ENCODE measurements around the gene ATF1.
"Not testable (repeated sequence)": the region's sequence is repeated elsewhere in the genome, so short reads cannot be mapped to it uniquely, and the experiment has no call there.

ATF1 gene

GRCh38 chr12:50839042-50839441 is 75.1 kb downstream of the ATF1 start:
- DNase-seq (ENCODE audit: extremely low read depth, low read depth): no peak
- H3K4me3 ChIP-seq (replicated peaks; ENCODE audit: low read depth, low read length): no peak overlapping the region
- TF ChIP-seq CTCF (IDR thresholded peaks at IDR 0.05; ENCODE audit: low read depth, low read length, missing control alignments): no peak

GRCh38 chr12:50840809-50841487 is 77.0 kb downstream of the ATF1 start:
- no peak for DNase-seq (ENCODE audit: extremely low read depth, low read depth)
- no peak for TF ChIP-seq CTCF (IDR thresholded peaks at IDR 0.05; ENCODE audit: low read depth, low read length, missing control alignments)
- H3K4me3 ChIP-seq (replicated peaks; ENCODE audit: low read depth, low read length): no peak overlapping the region

- H3K4me3 ChIP-seq (replicated peaks; ENCODE audit: low read depth, low read length): no peak overlapping the region
- no peak for DNase-seq (ENCODE audit: extremely low read depth, low read depth)
- no peak for TF ChIP-seq CTCF (IDR thresholded peaks at IDR 0.05; ENCODE audit: low read depth, low read length, missing control alignments)
Measured at GRCh38 chr12:50841716-50842531, 78.0 kb downstream of the ATF1 start.

- no peak for DNase-seq (ENCODE audit: extremely low read depth, low read depth)
- no peak for TF ChIP-seq CTCF (IDR thresholded peaks at IDR 0.05; ENCODE audit: low read depth, low read length, missing control alignments)
- no peak within 1 kb of the TSS for H3K4me3 ChIP-seq (replicated peaks; ENCODE audit: low read depth, low read length)
Measured at GRCh38 chr12:50842637-50843493, 79.0 kb downstream of the ATF1 start, which contains the start of gene TMPRSS12. TSS of gene TMPRSS12 (plus strand) at chr12:50842926. CDS start at chr12:50842965, 39 bp downstream.

GRCh38 chr12:50845021-50845647 is 81.2 kb downstream of the ATF1 start:
- H3K4me3 ChIP-seq (replicated peaks; ENCODE audit: low read depth, low read length): no peak overlapping the region
- DNase-seq (ENCODE audit: extremely low read depth, low read depth): no peak
- TF ChIP-seq CTCF (IDR thresholded peaks at IDR 0.05; ENCODE audit: low read depth, low read length, missing control alignments): no peak

GRCh38 chr12:50848963-50849362 is 85.1 kb downstream of the ATF1 start:
- TF ChIP-seq CTCF (IDR thresholded peaks at IDR 0.05; ENCODE audit: low read depth, low read length, missing control alignments): no peak
- DNase-seq (ENCODE audit: extremely low read depth, low read depth): no peak
- no peak overlapping the region for H3K4me3 ChIP-seq (replicated peaks; ENCODE audit: low read depth, low read length)

- not testable (repeated sequence) for H3K4me3 ChIP-seq (replicated peaks; ENCODE audit: low read depth, low read length); DNase-seq (ENCODE audit: extremely low read depth, low read depth)
Measured at GRCh38 chr12:50855218-50855617, 91.3 kb downstream of the ATF1 start.

- not testable (repeated sequence) for H3K4me3 ChIP-seq (replicated peaks; ENCODE audit: low read depth, low read length); DNase-seq (ENCODE audit: extremely low read depth, low read depth)
Measured at GRCh38 chr12:50855679-50856078, 91.8 kb downstream of the ATF1 start.
